WI38 (cell line): Measurements from ENCODE around the gene BABAM2.

Experiments
- H3K4me3 ChIP-seq: 2 replicates; pipeline ENCODE4 v1.5.1; 2011; ENCODE audit warnings: low read depth, mild to moderate bottlenecking, control low read depth, low read length
- TF ChIP-seq, protein P1 (sequence below): IDR thresholded peaks from 2 replicates; pipeline ENCODE4 v1.5.1; 2012; ENCODE audit warnings: low read depth, mild to moderate bottlenecking, control low read depth, low read length

Gene BABAM2

DNA sequence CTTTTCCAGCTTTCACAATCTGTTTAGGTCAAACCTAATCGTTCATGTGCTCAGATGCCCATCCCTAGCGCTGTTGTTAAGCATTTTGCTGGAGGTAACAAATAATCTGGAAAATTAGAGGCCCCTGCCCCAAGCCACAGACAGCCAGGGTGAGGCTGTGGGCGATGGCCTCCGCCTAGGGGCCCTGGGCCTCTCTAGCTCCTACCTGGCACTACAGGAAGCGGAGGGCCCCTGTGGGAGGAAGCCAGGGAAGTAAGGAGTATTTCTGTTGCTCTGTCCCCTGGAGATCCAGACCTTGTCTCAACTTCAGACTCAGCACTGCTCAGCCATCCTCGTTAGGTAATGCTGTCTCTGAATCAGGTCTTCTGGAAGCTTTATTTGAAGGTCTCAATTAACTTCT lies 489.7 kb downstream of the BABAM2 start:
- H3K4me3 ChIP-seq: no peak overlapping the region
- TF ChIP-seq, protein P1, sequence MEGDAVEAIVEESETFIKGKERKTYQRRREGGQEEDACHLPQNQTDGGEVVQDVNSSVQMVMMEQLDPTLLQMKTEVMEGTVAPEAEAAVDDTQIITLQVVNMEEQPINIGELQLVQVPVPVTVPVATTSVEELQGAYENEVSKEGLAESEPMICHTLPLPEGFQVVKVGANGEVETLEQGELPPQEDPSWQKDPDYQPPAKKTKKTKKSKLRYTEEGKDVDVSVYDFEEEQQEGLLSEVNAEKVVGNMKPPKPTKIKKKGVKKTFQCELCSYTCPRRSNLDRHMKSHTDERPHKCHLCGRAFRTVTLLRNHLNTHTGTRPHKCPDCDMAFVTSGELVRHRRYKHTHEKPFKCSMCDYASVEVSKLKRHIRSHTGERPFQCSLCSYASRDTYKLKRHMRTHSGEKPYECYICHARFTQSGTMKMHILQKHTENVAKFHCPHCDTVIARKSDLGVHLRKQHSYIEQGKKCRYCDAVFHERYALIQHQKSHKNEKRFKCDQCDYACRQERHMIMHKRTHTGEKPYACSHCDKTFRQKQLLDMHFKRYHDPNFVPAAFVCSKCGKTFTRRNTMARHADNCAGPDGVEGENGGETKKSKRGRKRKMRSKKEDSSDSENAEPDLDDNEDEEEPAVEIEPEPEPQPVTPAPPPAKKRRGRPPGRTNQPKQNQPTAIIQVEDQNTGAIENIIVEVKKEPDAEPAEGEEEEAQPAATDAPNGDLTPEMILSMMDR: no peak

DNA sequence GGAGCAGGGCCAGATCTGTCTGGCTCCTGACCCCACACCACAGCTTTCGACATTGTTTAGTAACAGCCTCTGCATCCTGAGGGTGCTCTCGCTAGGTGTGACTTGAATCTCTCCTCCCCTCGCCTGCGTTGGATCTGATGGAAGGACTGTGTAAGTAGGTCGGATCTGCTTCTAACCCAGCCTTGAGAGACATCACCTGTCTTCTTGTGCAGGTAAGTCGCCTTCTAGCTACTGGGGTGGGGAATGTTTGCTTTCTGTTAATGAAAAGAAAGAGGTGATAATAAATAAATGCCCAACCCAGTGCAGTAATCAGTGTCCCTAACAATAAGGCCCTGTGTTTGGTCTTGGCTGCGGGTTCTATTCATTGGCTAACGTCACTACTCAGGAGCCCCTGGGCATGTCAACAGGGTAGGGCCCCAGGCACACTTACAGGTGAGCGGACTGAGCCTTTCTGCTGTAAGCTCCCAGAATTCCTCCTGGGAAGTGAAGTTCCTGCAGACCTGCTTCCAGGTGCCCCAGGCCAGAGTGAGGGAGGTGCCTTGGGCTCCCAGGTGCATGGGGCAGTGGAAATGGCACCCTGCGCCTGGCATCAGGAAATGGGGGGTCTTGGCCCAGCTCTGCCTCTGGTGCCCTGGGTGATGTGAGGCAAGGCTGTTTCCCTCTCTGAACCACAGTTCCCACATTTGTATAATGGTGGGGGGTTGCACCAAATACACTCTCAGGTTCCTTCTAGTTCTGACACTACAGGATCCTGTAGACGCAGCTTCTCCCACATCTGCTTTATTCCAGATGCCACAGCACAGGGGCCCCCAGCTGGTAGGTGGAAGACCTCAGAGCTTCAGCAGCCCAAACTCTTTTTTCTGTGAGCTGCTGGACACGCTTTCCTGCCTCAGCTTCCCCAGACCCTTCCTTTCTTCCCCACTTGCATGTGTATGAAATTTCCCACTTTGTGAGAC lies 491.0 kb downstream of the BABAM2 start:
- TF ChIP-seq, protein P1: no peak
- no peak overlapping the region for H3K4me3 ChIP-seq

DNA sequence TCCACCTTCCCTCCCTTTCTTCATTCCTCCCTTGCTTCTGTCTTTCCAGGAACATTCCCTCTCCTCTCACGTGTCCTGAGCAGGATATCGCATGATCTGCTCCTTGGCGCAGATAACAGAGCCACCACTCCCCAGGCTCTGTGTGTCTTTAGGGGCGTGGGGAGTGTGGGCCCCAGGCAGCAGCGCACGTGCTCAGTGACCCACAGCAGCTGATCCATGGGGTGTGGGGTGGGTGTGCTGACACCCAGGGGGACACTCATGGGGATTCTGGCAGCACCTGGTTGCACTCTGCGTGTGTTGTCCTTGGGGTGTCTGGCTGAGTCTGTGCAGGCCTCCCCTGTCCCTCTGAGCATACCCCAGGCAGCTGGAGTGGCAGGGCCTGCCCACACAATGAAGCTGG lies 492.2 kb downstream of the BABAM2 start:
- TF ChIP-seq, protein P1: no peak

DNA sequence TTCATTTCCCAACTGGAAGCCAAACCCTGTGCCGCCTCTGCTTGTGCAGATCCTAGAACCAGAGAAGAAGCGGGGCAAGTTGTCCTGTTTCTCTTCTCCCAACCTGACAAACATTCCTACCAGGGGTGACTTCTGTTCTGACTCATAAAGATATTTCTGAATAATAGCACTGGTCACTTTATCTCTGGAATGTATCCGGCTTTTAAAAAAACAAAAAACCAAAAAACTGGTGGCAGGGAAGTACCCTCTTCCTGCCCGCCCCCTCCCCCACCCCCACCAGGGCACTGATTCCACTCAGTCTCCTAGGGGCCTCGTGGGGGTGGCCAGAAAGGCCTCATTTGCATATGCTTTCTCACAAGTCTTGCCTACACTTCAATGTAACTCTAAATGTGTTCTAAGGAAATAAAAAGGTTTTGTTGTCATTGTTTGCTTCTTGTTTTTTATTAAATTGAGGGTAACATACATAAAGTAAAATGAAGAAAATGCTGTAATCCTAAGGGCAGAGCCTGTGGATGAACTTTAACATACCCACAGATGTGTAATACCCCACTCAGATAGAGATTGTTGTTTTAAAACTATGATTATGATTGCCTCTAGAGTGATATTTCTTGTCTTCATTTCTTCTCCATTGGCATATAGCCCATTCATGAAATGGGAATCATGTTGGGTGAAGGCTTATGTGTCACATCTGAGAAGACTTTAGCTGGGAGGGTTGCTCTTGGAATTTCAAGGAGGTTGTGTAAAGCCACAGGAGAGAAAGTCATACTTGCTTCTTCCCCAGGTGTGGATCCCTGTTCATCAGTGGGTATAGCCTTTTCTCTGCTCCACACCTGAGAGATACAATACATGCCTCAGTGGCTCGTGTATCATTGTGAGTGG lies 496.8 kb downstream of the BABAM2 start:
- no peak overlapping the region for H3K4me3 ChIP-seq
- TF ChIP-seq, protein P1: no peak

More for the DNA sequence above, 492.2 kb downstream of the BABAM2 start:
- H3K4me3 ChIP-seq: no peak overlapping the region
